Loucy (cell line): ENCODE measurements around the gene TCEA3.

Experiments
- H2AFZ ChIP-seq: fragments of 200-600 bp; sonication (generic); 2 replicates; pipeline ENCODE4 v1.6.0; 2016; ENCODE audit warnings: antibody characterized with exemption, mild to moderate bottlenecking, low read length, moderate library complexity
- H3F3A ChIP-seq: fragments of 200-600 bp; 2 replicates; pipeline ENCODE4 v1.6.0; 2016; ENCODE audit warnings: antibody characterized with exemption, low read depth, mild to moderate bottlenecking
- H3K27me3 ChIP-seq: fragments of 200-600 bp; sonication (generic); 2 replicates; pipeline ENCODE4 v1.6.1; 2014; ENCODE audit warnings: low read length, mild to moderate bottlenecking; ENCODE audit not compliant: insufficient read depth, poor library complexity, severe bottlenecking
- H3K36me3 ChIP-seq: fragments of 200-600 bp; sonication (generic); 2 replicates; pipeline ENCODE4 v1.6.1; 2016; ENCODE audit warnings: low read length; ENCODE audit not compliant: insufficient read depth
- H3K4me1 ChIP-seq: fragments of 200-600 bp; sonication (generic); 2 replicates; pipeline ENCODE4 v1.5.1; 2014; ENCODE audit warnings: low read length, mild to moderate bottlenecking; ENCODE audit not compliant: insufficient read depth, poor library complexity, severe bottlenecking
- H3K4me2 ChIP-seq: fragments of 200-600 bp; sonication (generic); 2 replicates; pipeline ENCODE4 v1.6.0; 2014; ENCODE audit warnings: antibody characterized with exemption, low read length, low read depth, mild to moderate bottlenecking; ENCODE audit not compliant: poor library complexity, severe bottlenecking
- H3K4me3 ChIP-seq: fragments of 200-600 bp; sonication (generic); 2 replicates; pipeline ENCODE4 v1.5.1; 2014; ENCODE audit warnings: low read length, mild to moderate bottlenecking, mixed read lengths; ENCODE audit not compliant: poor library complexity, severe bottlenecking
- H3K79me2 ChIP-seq: fragments of 200-600 bp; sonication (generic); 2 replicates; pipeline ENCODE4 v1.6.1; 2014; ENCODE audit warnings: low read length; ENCODE audit not compliant: insufficient read depth
- H3K9ac ChIP-seq: fragments of 200-600 bp; sonication (generic); 2 replicates; pipeline ENCODE4 v1.6.0; 2014; ENCODE audit warnings: mild to moderate bottlenecking, low read depth, low read length, moderate library complexity; ENCODE audit not compliant: poor library complexity, severe bottlenecking
- H3K9me2 ChIP-seq: fragments of 200-600 bp; sonication (generic); replicated peaks from 2 replicates; pipeline ENCODE4 v1.6.1; 2016; ENCODE audit warnings: low read depth, low read length, mixed read lengths
- H3K9me3 ChIP-seq: fragments of 200-600 bp; sonication (generic); 2 replicates; pipeline ENCODE4 v1.6.1; 2014; ENCODE audit warnings: mild to moderate bottlenecking, antibody characterized with exemption, low read length, low read depth; ENCODE audit not compliant: insufficient read depth
- H4K20me1 ChIP-seq: fragments of 200-600 bp; sonication (generic); 2 replicates; pipeline ENCODE4 v1.6.0; 2014; ENCODE audit warnings: antibody characterized with exemption, low read length, mild to moderate bottlenecking; ENCODE audit not compliant: insufficient read depth, poor library complexity, severe bottlenecking
- EZH2phosphoT487 ChIP-seq: fragments of 200-600 bp; IDR thresholded peaks from 2 replicates; pipeline ENCODE4 v1.6.1; 2018; ENCODE audit warnings: antibody characterized with exemption, mild to moderate bottlenecking, moderate library complexity, borderline replicate concordance
- TF ChIP-seq, protein P1 (sequence below): fragments of 200-600 bp; sonication (generic); conservative IDR thresholded peaks from 2 replicates; pipeline ENCODE4 v1.5.1; 2014; ENCODE audit warnings: mild to moderate bottlenecking, antibody characterized with exemption, low read length

The TCEA3 gene

DNA sequence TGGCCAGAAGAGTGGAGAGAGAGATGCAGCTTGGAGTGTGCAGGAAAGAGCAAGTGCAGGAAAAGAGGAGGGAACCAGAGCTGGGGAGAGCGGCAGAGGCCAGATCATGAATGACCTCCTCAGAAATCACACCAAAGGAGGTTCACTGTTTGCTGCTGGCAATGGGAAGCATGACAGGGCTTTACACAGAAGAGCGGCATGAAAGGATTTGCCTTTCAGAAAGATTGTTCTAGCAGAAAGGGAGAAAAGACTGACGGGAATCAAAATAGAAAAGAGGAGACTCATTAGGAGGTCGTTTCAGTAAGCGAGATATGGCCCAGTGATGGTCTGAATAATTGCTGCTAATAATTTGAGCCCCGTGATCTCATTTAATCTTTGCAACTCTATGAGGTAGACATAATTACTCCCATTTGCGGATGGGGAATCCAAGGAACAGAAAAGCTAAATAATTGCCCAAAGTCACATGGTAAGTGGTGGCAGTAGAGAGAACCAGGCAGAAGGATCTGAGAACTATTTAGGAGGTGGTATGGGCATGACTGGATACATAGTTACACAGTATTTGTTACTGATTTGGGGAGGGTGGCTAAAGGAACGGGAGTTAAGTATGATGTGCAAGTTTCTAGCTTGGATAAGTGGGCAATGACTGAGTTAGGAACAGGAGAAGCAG lies 67.9 kb downstream of the TCEA3 start:
- Histone ChIP-seq H3K9ac (no peak overlapping the region), H4K20me1 (no peaks in the 10 kb centered on the region), H3K9me3 (peaks cover 17% of the 10 kb centered on the region; the same call in 1 of the 2 replicates), H3K79me2 (no peaks in the 10 kb centered on the region), H3K4me1 (no peaks in the 10 kb centered on the region), H3F3A (no peaks in the 10 kb centered on the region), H2AFZ (no peak overlapping the region), H3K4me2 (no peak overlapping the region), H3K9me2 (no peaks in the 10 kb centered on the region), H3K27me3 (no peaks in the 10 kb centered on the region), H3K36me3 (peaks cover 15% of the 10 kb centered on the region; the same call in 1 of the 2 replicates), H3K4me3 (no peak overlapping the region)
- TF ChIP-seq EZH2phosphoT487 = no peak
- TF ChIP-seq, protein P1, sequence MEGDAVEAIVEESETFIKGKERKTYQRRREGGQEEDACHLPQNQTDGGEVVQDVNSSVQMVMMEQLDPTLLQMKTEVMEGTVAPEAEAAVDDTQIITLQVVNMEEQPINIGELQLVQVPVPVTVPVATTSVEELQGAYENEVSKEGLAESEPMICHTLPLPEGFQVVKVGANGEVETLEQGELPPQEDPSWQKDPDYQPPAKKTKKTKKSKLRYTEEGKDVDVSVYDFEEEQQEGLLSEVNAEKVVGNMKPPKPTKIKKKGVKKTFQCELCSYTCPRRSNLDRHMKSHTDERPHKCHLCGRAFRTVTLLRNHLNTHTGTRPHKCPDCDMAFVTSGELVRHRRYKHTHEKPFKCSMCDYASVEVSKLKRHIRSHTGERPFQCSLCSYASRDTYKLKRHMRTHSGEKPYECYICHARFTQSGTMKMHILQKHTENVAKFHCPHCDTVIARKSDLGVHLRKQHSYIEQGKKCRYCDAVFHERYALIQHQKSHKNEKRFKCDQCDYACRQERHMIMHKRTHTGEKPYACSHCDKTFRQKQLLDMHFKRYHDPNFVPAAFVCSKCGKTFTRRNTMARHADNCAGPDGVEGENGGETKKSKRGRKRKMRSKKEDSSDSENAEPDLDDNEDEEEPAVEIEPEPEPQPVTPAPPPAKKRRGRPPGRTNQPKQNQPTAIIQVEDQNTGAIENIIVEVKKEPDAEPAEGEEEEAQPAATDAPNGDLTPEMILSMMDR = no peak

DNA sequence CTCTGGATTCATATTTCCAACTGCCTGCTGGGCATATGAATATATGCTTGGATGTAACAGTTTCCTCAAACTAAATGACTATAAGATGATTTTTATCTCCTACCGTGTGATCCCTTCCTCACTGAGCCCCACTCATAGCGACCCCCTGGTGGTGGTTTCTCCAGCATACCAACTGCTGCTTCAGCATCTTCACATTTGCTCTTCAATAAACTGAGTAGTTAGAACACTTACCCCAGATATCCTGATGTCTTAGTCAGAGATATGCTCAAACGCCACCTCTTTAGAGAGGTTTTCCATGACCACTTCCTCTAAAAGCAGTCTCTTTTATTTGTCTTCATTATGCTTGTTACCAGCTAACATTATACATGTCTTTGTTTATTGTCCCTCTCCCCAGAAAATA lies 70.3 kb downstream of the TCEA3 start:
- no peaks in the 10 kb centered on the region for H3K79me2 ChIP-seq
- H3K4me3 ChIP-seq = no peak overlapping the region
- no peaks in the 10 kb centered on the region for H4K20me1 ChIP-seq
- H3F3A ChIP-seq = no peaks in the 10 kb centered on the region
- no peaks in the 10 kb centered on the region for H3K9me2 ChIP-seq
- H3K9ac ChIP-seq = no peak overlapping the region
- H3K36me3 ChIP-seq = no peaks in the 10 kb centered on the region
- no peak overlapping the region for H2AFZ ChIP-seq
- H3K4me2 ChIP-seq = no peak overlapping the region
- no peaks in the 10 kb centered on the region for H3K27me3 ChIP-seq
- H3K4me1 ChIP-seq = no peaks in the 10 kb centered on the region
- H3K9me3 ChIP-seq = no peaks in the 10 kb centered on the region
- TF ChIP-seq, protein P1 = peak; percentile 51
- no peak for TF ChIP-seq EZH2phosphoT487

DNA sequence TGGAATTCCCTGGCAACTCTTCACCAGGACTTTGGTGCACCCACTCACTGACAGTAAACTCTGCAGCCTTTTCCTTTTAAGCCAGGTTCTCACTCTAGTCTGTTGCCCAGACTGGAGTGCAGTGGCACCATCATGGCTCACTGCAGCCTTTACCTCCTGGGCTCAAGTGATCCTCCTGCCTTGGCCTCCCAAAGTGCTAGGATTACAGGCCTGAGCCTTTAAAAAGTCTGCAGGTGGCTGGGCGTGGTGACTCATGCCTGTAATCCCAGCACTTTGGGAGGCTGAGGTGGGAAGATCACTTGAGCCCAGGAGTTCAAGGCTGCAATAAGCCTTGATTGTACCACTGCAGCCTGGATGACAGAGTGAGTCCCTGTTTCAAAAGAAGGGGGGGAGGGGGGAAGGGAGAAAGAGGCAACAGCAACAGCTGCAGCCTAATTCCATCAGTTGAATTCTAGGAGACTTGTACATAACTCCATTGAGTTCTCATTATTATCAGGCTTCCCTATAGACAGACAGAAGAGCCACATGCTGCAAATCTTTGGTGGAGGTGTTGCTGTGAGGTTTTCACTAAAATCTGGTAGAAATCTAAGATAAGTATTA lies 72.4 kb downstream of the TCEA3 start:
- Histone ChIP-seq H4K20me1 (no peaks in the 10 kb centered on the region), H3K9ac (no peak overlapping the region), H3K9me2 (no peaks in the 10 kb centered on the region), H3K36me3 (no peaks in the 10 kb centered on the region), H3K9me3 (no peaks in the 10 kb centered on the region), H3K4me1 (no peaks in the 10 kb centered on the region), H3K27me3 (no peaks in the 10 kb centered on the region), H3F3A (no peaks in the 10 kb centered on the region), H3K79me2 (no peaks in the 10 kb centered on the region), H2AFZ (no peak overlapping the region), H3K4me2 (no peak overlapping the region), H3K4me3 (no peak overlapping the region)
- TF ChIP-seq, protein P1 = no peak
- TF ChIP-seq EZH2phosphoT487 = no peak
